Measurements from ENCODE around the gene CFLAR. TPM values are rescaled to one million over a fixed set of nuclear protein-coding genes. Genes with fewer than 3 reads are reported as not detected.

The CFLAR gene
- total and polyA plus RNA-seq, 2 of the 13 experiments (the other 11 are each of a cell fraction or from before 2014, with no cell fraction given), result 43.8 to 92.1 TPM

GRCh38 chr2:201116115-201116958 is at the start of gene CFLAR (continued):
- TF ChIP-seq FUBP1 (CRISPR knock-in tag; IDR thresholded peaks at IDR 0.05; ENCODE audit: borderline replicate concordance) (no peak), FOSL2 (CRISPR knock-in tag; IDR thresholded peaks at IDR 0.05) (0 out of 2 replicates have a peak, but pooled peaks have one; percentile 10), E2F1 (CRISPR knock-in tag; IDR thresholded peaks at IDR 0.05) (peak; percentile 69), HNRNPH1 (optimal IDR thresholded peaks at IDR 0.05; ENCODE audit: low read depth, low read length) (no peak), PATZ1 (CRISPR knock-in tag; IDR thresholded peaks at IDR 0.05) (peak; percentile 94), FOXM1 (CRISPR knock-in tag; IDR thresholded peaks at IDR 0.05) (peak; percentile 44; the same call in 1 of the 2 replicates), HOXA5 (CRISPR knock-in tag; IDR thresholded peaks at IDR 0.05) (peak; percentile 91; the same call in 1 of the 2 replicates), MLLT10 (CRISPR knock-in tag; IDR thresholded peaks at IDR 0.05) (no peak), ZNF878 (CRISPR knock-in tag; IDR thresholded peaks at IDR 0.05) (peak; percentile 38; the same call in 1 of the 2 replicates), BRF2 (CRISPR knock-in tag; IDR thresholded peaks at IDR 0.05) (peak; percentile 53; the same call in 1 of the 2 replicates), ZNF674 (CRISPR knock-in tag; IDR thresholded peaks at IDR 0.05; ENCODE audit: low read depth) (0 out of 2 replicates have a peak, but pooled peaks have one; percentile 72), ZHX2 (IDR thresholded peaks at IDR 0.05; ENCODE audit: low read depth) (no peak), ZHX2 (CRISPR knock-in tag; IDR thresholded peaks at IDR 0.05; ENCODE audit: borderline replicate concordance) (peak; percentile 71), ZNF556 (CRISPR knock-in tag; IDR thresholded peaks at IDR 0.05; ENCODE audit: borderline replicate concordance) (no peak; the same call in 1 of the 2 replicates), ZNF501 (CRISPR knock-in tag; IDR thresholded peaks at IDR 0.05) (no peak), CEBPG (CRISPR knock-in tag; IDR thresholded peaks at IDR 0.05) (no peak)
